HG03469 (cell line): ENCODE results near the gene TNRC6C.

Experiments used
- ATAC-seq: cut with Tn5 transposase; IDR thresholded peaks from one replicate; pipeline ENCODE4 v1.9.1; 2021; ENCODE audit warnings: mild to moderate bottlenecking, moderate library complexity, moderate number of reproducible peaks; ENCODE audit not compliant: unreplicated experiment

The TNRC6C gene

DNA sequence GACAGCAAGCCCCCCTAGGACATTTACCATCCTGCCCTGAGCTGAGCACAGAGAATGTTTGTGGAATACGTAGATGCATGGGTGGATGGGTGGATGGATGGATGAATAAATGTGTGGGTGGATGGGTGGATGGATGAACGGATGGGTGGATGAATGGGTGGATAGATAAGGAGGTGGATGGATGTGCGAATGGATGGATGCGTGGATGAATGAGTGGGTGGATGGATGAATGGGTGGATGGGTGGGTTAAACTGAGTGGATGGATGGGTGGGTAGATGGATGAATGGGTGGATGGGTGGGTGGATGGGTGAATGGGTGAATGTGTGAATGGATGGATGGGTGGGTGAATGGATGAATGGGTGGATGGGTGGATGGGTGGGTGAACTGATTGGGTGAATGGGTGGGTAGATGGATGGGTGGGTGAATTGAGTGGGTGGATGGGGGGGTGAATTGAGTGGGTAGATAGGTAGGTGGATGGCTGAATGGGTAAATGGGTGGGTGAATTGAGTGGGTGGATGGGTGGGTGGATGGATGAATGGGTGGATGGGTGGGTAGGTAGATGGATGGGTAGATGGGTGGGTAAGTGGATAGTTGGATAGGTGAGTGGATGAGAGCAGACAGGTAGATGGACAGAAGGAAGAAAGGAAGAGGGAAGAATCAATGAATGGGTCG is 164.9 kb downstream of the TNRC6C start:
- ATAC-seq, result no peak

- ATAC-seq, result no peak
These were observed 165.8 kb downstream of the TNRC6C start for GRCh38 chr17:78124081-78124835.

- ATAC-seq, result no peak
These were observed 166.3 kb downstream of the TNRC6C start for GRCh38 chr17:78124836-78125137.

DNA sequence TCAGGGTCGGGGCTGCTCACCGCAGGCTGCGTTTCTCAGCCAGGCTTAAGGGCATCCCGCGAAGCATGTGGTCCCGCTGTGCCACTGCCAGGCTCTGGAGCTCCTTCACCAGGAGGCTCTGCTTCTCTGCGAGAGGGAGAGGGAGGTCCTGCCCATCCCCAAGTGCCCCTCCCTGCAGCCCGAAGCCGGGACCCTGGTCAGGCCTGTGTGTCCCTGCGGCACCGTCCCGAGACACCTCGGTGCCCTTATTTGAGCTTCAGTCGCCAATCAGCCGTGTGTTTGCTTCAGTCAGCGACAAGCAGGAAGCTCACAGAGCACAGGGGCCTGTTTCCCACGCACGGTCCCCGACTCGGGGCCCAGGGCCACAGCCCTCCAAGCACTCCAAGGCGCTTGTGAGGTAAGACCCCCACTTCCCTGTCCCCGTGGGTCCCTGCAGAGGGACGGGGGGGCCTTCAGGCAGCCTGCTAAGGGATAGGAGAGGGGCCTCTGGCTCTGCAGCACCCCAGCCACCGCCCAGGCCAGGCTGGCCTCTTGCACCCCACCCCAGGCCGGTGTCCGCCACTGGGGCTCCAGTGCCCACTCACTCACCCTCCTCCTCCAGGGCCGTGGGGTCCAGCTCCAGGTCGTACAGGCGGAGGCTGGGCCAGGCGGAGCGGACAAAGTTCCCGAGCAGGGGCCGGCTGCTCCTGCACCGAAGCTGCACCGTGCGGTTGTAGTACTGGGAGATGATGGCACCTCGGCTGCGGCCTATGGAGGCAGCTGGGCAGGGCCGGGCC is 166.8 kb downstream of the TNRC6C start:
- no peak for ATAC-seq

DNA sequence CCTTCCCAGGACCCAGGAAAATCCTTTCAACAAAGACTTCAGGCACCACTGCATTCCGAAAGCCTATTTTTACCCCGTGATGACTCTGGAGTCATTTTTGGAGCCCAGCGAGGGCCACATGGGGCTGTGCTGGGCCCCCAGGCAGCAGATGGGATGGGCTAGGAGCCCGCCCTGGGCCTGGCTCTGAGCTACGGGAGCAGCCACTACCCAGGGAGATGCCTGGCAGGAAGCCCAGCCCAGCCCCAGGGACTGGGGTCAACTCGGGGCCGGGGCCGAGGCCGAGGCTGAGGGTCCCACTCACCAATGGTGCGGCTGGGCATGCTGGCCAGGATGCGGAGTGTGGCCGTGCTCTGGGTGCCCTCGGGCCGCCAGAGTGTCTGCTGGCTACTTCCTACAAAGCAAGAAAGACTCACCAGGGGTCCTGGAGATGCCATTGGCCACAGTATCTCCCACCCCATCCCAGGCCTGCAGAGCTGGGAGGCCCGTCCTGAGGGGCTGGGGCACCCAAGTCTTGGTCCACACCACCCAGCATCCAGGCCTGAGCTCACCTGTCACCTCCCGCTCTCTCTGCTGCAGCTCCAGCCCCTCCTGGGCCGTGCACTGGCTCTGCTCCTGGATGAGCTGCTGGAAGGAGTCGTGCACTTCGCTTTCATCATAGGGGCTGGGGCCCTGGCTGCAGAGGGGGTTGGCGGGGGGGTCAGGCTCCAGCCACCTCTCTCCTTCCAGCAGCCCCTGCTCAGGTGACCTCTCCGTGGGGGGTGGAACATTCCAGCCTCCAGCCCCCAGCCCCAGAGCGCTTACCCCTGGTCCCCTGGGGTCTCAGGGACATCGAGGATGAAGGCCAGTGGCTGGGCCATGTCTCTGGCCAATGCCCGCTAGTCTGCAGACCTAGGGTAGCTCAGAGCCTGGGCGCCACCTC is 167.7 kb downstream of the TNRC6C start:
- no peak for ATAC-seq

- no peak for ATAC-seq
These were observed 168.4 kb downstream of the TNRC6C start for GRCh38 chr17:78126895-78127238.

DNA sequence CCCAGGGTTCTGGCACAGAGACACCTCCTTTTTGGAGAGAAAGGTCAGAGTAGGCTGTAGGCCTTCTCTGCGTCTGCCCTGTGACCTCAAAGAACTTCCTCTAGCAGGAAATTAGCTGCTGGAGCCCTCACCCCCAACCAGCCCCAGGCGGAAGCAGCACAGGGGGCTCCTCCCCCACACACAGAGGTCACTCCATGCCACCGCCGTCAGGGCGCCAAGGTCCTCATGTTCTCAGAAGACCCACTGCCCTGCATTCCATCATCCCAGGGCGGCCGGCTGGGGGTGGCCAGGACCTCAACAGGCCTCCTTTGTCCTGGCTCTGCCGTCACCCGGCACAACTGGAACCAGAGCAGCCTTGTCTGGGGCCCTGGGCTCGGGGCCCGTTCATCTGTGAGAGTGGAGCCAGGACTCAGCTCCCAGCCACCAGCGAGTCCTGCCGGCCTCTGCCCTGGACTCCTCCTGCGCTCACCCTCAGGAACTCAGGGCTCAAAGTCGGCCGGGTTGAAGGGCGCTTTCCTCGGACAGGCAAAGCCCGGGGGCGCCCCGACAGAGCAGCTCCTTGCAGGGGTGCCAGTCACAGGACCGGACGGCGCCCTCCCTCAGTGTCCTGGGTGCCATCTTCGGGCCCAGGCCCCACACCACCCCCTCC is 168.9 kb downstream of the TNRC6C start:
- ATAC-seq, result no peak

DNA sequence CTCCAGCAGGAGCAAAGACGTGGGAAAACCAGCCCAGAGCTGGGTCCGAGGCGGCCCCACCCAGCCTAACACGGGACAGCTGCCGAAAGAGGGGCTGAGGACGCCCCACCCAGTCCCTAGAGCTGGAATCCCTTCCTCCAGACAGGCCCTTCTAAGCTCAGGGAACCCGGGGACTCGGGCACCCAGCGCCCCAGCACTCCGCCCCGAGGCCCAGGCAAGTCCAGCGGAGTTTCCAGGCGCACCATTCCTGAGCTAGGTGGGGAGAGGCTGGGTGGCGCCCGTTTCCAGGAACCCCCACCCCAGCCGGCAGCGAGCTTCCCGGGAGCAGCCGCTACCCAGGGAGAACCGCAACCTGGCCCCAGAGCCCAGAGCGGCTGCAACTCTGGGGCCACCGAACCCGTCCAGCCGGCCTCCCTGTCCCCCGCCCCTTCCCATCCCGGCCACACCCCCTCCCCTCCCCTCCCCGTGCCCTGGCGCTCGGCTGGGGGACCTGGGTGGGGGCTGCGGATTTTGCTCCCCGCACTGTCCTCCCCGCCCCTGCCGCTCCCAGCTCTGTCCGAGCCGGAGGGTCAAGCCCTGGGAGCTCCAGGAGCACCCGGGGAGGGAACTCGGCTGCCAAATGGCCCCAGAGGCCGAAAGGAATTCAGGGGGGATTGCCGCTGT is 169.5 kb downstream of the TNRC6C start:
- no peak for ATAC-seq

DNA sequence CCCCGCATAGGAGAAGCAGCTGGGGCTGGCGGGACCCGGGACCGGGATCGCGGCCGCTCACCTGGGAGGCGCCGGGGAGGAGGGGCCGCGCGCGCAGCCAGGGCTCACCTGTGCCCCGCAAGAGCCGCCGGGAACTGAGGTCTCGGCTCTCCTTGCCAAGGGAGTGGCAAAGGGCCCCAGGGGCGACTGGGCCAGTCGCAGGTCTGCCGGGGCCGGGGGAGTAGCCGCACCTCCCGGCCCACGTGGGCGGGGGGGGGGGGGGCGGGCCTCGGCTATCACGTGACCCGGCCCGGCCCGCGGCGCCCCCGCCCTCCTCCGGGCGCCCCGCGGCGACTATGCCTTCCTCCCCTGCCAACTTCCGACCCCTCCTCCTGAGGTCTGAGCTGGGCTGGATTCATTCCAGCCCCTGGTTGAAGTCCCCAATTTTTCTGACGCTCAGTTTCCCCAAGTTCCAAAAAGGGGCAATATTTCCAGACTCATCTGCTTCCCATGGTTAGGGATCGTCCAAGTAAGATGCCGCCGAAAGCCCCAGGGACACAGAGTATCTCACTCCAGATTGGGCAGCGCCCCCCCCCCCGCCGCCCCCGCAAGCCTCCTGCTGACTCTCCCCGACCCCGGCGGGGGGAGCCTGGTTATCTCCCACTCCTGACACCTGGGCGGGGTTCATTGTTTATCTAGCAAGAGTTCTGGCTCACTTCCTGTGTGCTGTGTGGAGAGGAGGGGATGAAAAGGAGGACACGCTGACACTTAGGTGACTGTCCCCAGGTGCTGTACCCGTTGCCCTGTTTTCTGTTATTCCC is 170.2 kb downstream of the TNRC6C start, which contains the start of gene TMC6:
Gene TMC6 (minus strand): TSS at position 205 of the 800 bp plus-strand sequence. CDS start 1,923 bp downstream, outside the sequence.
- ATAC-seq, result no peak

GRCh38 chr17:78129351-78130089 is 171.0 kb downstream of the TNRC6C start:
- no peak for ATAC-seq

GRCh38 chr17:78130090-78130436 is 171.6 kb downstream of the TNRC6C start:
- ATAC-seq, result no peak

DNA sequence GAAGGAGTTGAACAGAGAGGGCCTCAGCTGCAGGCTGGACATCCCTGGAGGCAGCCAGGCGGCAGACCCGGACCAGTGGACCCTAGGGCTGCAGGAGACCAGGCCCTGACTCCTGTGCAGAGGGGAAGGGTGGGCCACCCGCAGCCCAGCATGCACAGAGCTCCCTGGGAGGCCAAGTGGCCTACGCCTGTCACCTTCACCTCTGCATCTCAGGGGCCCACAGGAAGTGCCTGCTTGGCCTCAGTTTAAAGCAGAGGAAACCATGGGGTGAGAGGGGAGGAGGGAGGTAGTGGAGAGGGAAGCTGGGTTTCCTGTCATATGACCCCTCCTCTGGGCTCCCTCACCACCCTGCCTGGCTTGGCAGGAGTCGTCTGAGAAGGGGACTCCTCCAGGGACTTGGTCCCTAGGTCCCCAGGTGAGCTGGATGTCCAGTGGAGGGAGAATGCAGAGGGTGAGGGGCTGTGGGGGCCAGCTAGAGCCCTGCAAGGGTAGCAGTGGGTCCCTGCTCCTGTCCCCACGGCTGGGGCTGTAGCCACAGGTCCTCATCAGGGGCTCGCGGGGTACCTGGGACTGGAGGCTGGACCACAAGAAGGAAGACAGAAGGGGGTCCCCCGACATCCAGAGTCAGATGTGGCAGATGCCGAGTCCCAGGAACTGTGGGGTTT is 172.1 kb downstream of the TNRC6C start, which contains the start of gene TMC8:
Gene TMC8 (plus strand): TSS at position 335 of the 665 bp plus-strand sequence. CDS start 818 bp downstream, outside the sequence.
- no peak for ATAC-seq

DNA sequence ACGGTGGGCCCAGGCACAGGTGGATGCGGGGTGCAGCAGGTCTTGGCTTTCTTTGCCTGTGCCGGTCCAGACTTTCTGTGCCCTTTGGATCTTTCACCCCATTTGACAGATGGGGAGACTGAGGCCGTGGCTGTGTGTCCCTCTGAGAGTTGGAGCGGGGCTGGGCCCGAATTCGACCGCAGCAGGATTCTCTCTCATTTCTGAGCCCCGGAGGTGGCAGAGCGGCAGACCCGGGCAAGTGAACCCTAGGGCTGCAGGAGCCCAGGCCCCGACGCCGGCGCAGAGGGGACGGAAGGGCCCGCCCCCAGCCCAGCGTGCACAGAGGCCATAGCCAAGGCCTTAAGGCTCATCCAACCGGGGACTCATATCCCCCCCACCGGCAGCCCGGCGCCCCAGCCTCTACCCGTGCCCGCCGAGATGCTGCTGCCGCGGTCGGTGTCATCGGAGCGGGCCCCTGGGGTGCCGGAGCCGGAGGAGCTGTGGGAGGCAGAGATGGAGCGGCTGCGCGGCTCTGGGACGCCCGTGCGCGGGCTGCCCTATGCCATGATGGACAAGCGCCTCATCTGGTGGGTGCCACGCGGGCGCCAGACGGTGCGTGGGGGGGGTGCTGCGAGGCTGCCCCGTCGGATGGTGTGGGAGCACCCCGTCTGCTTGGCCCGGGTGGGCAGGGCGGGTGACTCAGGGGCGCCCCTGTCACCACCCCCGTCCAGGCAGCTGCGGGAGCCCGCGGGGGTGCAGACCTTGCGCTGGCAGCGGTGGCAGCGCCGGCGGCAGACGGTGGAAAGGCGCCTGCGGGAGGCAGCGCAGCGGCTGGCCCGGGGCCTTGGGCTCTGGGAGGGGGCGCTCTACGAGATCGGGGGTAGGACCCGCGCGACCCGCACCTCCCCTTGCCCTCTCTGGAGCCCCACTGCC is 172.9 kb downstream of the TNRC6C start:
- no peak for ATAC-seq

- ATAC-seq, result no peak
These were observed 173.7 kb downstream of the TNRC6C start for GRCh38 chr17:78132084-78132676.

- no peak for ATAC-seq
These were observed 174.3 kb downstream of the TNRC6C start for GRCh38 chr17:78132767-78133178.
